ENCODE data around the gene RAP1GAP.
"Not testable (repeated sequence)": the region's sequence is repeated elsewhere in the genome, so short reads cannot be mapped to it uniquely, and the experiment has no call there.

RAP1GAP gene

DNA sequence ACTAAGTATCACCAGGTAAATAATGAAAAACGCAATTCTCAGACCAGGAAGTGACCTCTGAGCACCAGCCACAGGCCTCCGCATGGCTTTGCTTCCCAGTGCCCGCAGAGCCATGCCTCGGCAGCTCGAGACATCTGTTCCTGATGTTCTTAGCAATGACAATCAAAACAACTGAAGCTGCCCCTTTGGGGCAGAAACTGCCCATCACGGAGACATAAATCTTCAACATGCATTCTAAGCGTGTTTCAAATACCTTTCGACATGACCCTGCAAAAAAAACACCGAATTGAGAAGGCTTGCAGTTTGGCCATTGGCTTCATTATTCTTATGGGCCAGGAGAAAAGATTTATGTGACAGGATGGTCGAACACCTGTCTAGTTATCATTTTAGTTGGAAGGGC is 5.8 kb upstream of the RAP1GAP start:
- DNase-seq: no peak

DNA sequence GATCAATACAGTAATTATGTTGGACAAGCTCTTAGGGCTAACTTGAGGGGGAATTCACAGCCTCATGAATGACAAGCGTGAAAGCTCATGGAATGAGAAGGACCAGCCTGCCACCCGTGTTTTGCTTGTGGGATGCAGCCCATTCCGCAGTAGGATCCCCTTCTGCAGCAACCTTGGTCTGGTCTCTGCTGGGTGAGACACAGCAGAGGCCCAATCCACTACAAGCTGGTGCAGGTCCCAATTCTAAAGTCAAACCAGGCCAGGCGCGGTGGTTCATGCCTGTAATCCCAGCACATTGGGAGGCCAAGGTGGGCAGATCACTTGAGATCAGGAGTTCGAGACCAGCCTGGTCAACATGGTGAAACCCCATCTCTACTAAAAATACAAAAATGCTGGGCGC is 4.7 kb upstream of the RAP1GAP start:
- not testable (repeated sequence) for DNase-seq

GRCh38 chr1:21673277-21673780 is 4.2 kb upstream of the RAP1GAP start:
- peak; percentile 38 for DNase-seq

GRCh38 chr1:21672478-21673276 is 3.5 kb upstream of the RAP1GAP start:
- no peak for DNase-seq

GRCh38 chr1:21671915-21672314 is 2.8 kb upstream of the RAP1GAP start:
- DNase-seq: no peak

- DNase-seq: no peak
Measured at GRCh38 chr1:21670956-21671902, 2.1 kb upstream of the RAP1GAP start.

DNA sequence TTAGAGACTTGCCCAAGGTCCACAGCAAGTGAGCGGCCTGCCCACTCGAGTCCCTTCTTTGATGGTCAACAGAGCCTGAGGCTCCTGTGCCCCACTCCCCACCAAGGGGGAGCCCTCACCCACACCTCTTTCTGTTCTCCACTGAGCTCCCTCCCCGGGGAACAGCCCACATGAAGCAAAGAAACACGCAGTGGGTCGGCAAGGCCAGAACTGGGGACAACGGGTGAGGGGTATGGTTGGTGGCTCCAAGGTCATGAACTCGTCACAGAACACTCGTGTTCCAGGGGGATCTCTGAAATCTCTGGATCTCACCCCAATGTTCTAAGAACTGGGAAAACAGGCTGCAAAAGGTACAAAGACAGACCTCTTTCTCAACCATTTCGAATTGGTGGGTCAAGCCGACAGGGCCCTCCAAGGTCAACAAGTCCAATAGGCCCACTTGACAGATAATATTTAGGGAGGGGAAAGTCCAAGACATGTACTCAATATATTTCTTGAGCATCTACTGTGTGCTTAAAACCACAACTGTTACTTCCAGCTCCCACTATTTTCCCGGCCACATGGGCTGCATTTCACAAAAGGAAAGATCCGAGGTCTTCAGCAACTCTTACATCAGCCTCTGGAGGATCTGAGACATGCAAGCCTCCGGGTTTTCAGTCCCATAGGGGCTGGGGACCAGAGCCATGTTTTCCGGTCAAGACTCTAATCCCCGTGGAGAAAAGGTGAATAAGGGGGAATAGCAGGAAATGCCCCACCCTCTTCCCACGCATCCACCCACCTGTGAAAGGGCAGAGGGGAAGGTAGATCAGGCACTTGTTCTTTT is 1.1 kb upstream of the RAP1GAP start:
- DNase-seq: no peak

- DNase-seq: no peak
Measured at GRCh38 chr1:21668951-21669257, 253 bp downstream of the RAP1GAP start.

DNA sequence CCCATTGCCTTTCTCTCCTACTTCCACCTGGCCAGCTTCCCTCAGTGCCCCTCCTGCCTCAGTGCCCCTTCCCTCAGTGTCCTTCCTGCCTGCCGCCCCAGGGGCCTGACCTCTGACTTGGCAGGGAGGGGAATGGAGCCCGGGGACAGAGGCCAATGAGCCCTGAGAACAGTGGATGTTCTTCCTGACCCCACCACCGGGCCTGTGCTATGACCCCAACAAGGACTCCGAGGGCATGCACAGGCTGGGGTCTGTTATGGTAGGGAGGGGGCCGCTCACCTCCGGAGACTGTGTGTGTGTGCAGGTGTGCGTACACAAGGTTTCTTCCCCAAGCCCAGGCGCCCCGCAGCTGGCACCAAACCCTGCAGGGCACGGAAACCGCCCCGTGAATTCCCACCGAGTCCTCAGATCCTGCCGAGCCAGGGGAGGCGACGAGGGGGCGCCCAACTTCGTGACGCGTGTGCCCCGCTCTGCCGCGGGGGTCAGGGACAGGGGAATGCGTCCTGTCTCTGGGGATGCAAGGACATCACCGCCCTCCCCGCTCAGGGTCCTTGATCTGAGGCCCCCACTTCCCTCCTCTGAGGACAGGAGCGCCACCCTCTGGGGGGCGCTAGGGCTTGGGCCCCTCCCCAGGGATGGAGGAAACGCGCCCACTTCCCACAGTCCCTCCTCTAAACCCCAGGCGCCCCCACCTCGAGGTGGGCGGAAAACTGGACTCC is 766 bp downstream of the RAP1GAP start:
- no peak for DNase-seq

GRCh38 chr1:21667348-21668231 is 1.6 kb downstream of the RAP1GAP start:
- DNase-seq: no peak

- DNase-seq: no peak
Measured at GRCh38 chr1:21666576-21667320, 2.4 kb downstream of the RAP1GAP start.

DNA sequence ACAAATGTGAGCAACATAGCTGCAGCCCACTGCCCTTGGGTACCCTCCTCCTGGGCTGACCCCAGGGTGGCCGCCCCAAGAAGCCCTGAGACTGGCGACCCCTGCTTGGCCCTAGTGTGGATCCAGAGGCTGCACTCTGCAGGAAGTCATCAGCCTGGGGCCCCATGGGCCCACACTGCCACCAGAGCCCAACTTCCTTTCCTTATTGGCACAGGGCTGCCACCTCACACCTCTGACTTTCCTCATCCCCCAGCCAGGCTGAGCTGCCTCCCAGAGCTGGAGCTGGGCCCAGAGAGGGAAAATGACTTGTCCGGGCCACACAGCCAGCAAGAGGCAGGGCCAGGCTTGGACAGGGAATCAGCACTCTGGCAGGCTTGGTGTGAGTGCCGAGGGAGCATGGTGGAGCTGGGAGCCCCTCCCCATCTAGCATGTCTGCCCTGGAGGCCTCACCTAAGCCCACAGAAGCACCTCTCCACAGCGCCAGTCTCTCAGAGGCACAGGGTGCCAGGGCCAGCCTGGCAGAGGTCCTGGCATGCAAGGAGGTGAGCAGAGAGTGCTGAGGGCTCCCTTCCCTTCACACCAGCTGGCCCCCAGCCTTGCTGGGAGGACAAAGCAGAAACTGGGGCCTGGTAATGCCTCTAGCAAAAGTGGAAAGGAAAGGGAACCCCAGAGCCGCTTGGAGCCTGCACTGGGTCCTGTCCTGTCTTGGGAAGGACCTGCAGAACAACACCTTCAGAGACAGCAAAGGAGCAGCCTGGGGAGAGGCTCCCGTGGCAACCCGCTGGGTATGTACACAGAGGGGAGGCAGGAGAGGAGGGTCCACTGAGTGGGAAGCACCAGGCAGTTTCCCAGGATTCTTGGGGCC is 3.2 kb downstream of the RAP1GAP start:
- no peak for DNase-seq

- no peak for DNase-seq
Measured at GRCh38 chr1:21664806-21665588, 4.2 kb downstream of the RAP1GAP start.

DNA sequence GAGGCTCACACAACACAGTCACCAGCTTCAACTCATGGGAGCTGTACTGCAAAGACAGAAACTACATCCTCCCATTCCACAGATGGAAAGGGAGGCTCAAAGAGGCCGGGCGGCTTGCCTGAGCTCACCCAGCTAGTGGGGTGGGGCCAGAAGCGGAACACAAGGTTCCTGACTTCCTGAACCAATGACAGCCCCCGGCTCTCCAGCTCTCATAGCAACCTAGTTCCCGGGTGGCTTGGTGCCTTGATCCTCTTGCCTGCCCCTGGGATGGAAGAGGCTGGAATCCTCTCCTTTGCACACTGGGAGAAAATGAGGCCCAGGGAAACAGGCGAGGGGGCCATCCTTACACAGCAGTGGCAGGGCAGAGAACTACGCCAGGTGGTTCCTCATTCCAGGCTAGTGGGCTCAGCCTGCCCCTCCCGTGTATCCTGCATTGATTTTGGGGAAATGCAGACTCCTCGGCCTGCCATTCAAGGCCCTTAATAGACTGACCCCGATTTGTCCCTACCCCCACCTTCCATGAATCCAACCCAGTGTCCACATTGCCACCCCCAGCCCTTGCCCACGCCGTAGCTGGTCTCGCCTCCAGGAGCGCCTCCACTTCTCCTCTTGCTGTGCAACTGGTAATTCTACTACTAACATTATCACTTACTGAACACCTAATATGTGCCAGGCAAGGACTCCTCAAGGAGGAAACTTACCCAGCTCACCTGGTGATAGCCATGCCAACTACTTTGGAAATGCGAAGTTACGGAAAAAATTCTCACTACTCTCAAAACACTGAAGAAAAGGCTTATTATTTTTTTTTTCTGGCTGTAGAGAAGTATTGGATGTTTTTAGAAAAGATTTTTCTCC is 5.0 kb downstream of the RAP1GAP start:
- DNase-seq: no peak

DNA sequence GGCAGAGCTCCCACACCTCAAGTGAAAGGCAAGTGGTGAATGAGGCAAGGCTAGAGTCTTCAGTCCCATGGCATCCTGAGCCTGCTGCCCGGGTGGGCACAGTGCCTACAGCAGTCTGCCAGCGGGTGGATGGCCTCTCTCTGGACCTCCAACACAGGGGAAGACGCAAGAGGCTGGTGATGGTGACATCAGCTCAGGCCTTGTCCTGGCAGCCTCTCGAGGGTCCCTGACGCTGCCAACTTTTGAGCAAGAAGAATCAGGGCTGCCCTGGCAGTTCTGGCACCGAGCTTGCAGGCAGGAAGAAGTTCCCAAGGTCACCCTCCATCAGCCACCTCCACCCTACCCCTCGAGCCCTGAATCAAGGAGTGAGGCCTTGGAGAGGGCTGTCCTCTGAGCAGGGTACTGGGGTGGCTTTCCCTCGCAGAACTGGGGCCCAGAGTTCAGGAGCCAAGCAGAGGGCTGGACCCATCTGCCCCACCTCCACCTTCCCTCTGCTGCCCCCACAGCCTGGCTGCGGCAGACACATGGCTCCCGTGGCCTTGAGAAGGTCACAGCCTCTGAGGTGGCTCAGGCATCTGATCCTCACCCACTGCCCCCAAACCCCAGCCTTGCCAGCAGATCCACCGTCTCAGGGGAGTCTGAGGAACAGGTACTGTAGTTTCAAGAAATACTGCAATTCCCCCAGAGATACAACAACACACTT is 5.8 kb downstream of the RAP1GAP start:
- DNase-seq: no peak

DNA sequence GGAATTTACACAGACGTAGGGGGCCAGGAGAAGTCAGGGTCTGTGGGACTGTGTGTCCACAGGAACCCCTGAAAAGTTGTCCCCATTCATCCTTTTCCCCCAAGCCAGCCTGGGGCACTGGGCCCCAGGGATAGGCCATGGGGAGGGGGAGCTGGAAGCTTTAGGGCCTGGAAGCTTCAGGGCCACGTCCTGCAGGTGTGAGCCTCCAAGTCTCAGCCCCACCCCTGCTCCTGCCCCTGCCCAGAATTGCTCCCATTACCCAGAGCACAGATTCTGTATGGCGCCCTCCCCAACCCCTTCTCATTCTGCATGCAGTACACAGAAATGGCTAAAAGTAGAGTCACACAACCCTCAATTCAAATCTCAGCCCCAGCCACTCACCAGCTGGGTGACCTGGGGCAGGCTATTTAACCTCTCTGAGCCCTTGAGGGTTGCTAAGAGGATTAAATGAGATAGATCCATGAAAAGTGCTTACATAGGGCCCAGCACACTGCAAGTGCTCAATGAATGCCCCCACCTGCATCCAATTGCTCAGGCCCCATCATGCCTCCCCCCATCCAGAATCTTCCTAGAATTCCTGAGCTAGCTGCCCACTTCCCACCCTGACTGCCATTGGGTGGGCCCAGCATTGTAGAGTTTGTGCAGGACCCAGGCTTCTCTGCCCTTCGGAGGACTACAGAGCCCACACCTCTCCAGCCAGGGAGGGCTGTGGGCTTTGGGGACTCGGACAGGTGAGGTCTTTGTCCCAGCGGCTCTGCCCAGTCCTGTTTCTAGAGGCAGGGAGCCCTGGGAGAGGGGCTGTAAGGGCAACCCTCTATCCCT is 6.5 kb downstream of the RAP1GAP start:
- no peak for DNase-seq

All from kidney glomerular epithelial cell (primary cell).